ENCODE results near the gene PRKAR2B. TPM values are rescaled to one million over a fixed set of nuclear protein-coding genes. Genes with fewer than 3 reads are reported as not detected.

PRKAR2B gene
- total and polyA plus RNA-seq, 2 of the 4 experiments (the other 2 are of a cell fraction), result 3.0 to 3.1 TPM

- Histone ChIP-seq H3K18ac (ENCODE audit: low read depth, low read length) (no peak overlapping the region), H3K4me3 (ENCODE audit: insufficient read depth, low read depth, low read length) (no peak overlapping the region), H4K5ac (ENCODE audit: low read depth, low read length) (no peak overlapping the region), H3K36me3 (ENCODE audit: control insufficient read depth, insufficient read depth, low read length) (no peaks in the 10 kb centered on the region), H3K4ac (ENCODE audit: low read depth, low read length) (no peak overlapping the region), H2BK5ac (ENCODE audit: low read depth, low read length, poor library complexity, severe bottlenecking) (no peak overlapping the region), H3K9ac (ENCODE audit: low read depth, low read length) (no peak overlapping the region), H3K9me3 (ENCODE audit: control insufficient read depth, insufficient read depth, low read length) (no peaks in the 10 kb centered on the region), H2BK20ac (ENCODE audit: low read depth, low read length) (no peak overlapping the region), H3K9me1 (ENCODE audit: insufficient read depth, low read length) (peaks cover 5% of the 10 kb centered on the region), H3K27ac (ENCODE audit: insufficient read depth, low read length) (no peak overlapping the region), H3K23ac (ENCODE audit: low read depth, low read length) (no peak overlapping the region), H2AK9ac (replicated peaks; ENCODE audit: low read depth, low read length, poor library complexity) (no peak overlapping the region), H3K56ac (ENCODE audit: extremely low read depth, insufficient read depth, low read length) (no peak overlapping the region), H3K79me1 (ENCODE audit: low read depth in 1 of 2, low read length in 2 of 2) (no peaks in the 10 kb centered on the region), H2BK15ac (ENCODE audit: low read depth, low read length) (no peak overlapping the region), H4K20me1 (ENCODE audit: insufficient read depth, low read length) (no peaks in the 10 kb centered on the region), H4K91ac (ENCODE audit: insufficient read depth, low read depth, low read length) (no peak overlapping the region), H3K27me3 (ENCODE audit: control insufficient read depth, insufficient read depth, low read length) (no peaks in the 10 kb centered on the region), H2BK120ac (ENCODE audit: low read depth, low read length) (no peak overlapping the region), H2AFZ (replicated peaks; ENCODE audit: low read length, poor library complexity) (no peak overlapping the region), H2AK5ac (ENCODE audit: low read depth, low read length) (no peak overlapping the region), H3K14ac (replicated peaks; ENCODE audit: low read depth, low read length) (no peak overlapping the region), H3K4me2 (ENCODE audit: low read depth, low read length) (no peak overlapping the region), H4K8ac (ENCODE audit: low read depth in 2 of 2, low read length in 2 of 2) (no peak overlapping the region), H3K4me1 (ENCODE audit: control insufficient read depth, insufficient read depth, low read length) (peaks cover 6% of the 10 kb centered on the region)
- intact Hi-C loops (cut with micrococcal nuclease), result loop anchor here (1.0 to 5.0 kb wide), 4 partner anchors 106 to 973 kb away; partner anchors contain the start of gene PRKAR2B
- CTCF ChIA-PET, result interaction anchor here (0.7 to 1.5 kb wide), 3 partner anchors 203 to 825 kb away, joined by 3 to 13 read pairs (median 5); no protein-coding TSS in a partner anchor
- no CpG with 5 or more reads among the region's 4 CpGs for WGBS, 2 experiments (ENCODE audit: extremely low coverage in 2 of 2, insufficient read length in 1 of 2)
- dilution Hi-C loops (cut with HindIII; ENCODE audit: low sequenced_read_pairs, unreplicated experiment), result loop anchor here (10.0 kb wide), 1 partner anchor 206 kb away; no protein-coding TSS in a partner anchor
- no TSS peak for BruUV-seq (replicated peaks)
- DNase-seq (peak; percentile 78), ATAC-seq (ENCODE audit: low read depth) (peak; percentile 58; the same call in 1 of the 2 replicates)
- POLR2A ChIA-PET (ENCODE audit: unreplicated experiment), result interaction anchor here (0.6 kb wide), 1 partner anchor 56 kb away, joined by 5 read pairs; no protein-coding TSS in a partner anchor
- in situ Hi-C loops (cut with MboI; ENCODE audit: low sequenced_read_pairs), result loop anchor here (10.0 kb wide), 1 partner anchor 486 kb away; the partner anchor contains the start of gene CCDC71L
- no peak for TF ChIP-seq MAFK (IDR thresholded peaks at IDR 0.05; ENCODE audit: low read depth, low read length)
- no peak for TF ChIP-seq FOS (IDR thresholded peaks at IDR 0.05; ENCODE audit: low read depth, low read length)
- no peak for TF ChIP-seq CEBPB (IDR thresholded peaks at IDR 0.05; ENCODE audit: low read depth, low read length)
- TF ChIP-seq RFX5 (IDR thresholded peaks at IDR 0.05; ENCODE audit: low read depth, low read length), result no peak
- TF ChIP-seq MAZ (IDR thresholded peaks at IDR 0.05; ENCODE audit: borderline replicate concordance, low read depth, low read length), result no peak
- TF ChIP-seq MXI1 (IDR thresholded peaks at IDR 0.05; ENCODE audit: borderline replicate concordance, low read depth, low read length), result no peak
- TF ChIP-seq CTCF (conservative IDR thresholded peaks at IDR 0.05; ENCODE audit: low read depth, low read length), result peak; percentile 74
- peak; percentile 79 for TF ChIP-seq SMC3 (IDR thresholded peaks at IDR 0.05; ENCODE audit: low read depth, low read length)
- no peak for TF ChIP-seq POLR2A (IDR thresholded peaks at IDR 0.05; ENCODE audit: low read depth, low read length)
- no peak for TF ChIP-seq CHD1 (IDR thresholded peaks at IDR 0.05; ENCODE audit: low read depth, low read length)
- no peak for TF ChIP-seq NFE2L2 (IDR thresholded peaks at IDR 0.05; ENCODE audit: low read depth, low read length)
- no peak for TF ChIP-seq RCOR1 (IDR thresholded peaks at IDR 0.05; ENCODE audit: insufficient replicate concordance, low read length)
- TF ChIP-seq ELK1 (IDR thresholded peaks at IDR 0.05; ENCODE audit: borderline replicate concordance, low read depth, low read length), result no peak
- TF ChIP-seq BHLHE40 (IDR thresholded peaks at IDR 0.05; ENCODE audit: low read depth, low read length), result no peak
- TF ChIP-seq USF2 (IDR thresholded peaks at IDR 0.05; ENCODE audit: low read depth, low read length), result no peak
These were observed 106.0 kb downstream of the PRKAR2B start for GRCh38 chr7:107150375-107151073.

Measured in IMR-90 (cell line).